GM13977 (cell line): ENCODE data around the gene DBP.

ENCODE experiments used
- DNase-seq: peaks from one replicate; pipeline ENCODE4 v3.0.0; 2012; ENCODE audit warnings: low spot score
- in situ Hi-C: fragments of 300-500 bp; cut with MboI; formaldehyde crosslinking; loops from one replicate; pipeline ENCODE4 v1.12.0; 2022; ENCODE audit warnings: low sequenced_read_pairs, low pct_unique_long_range_greater_than_20kb, mixed read lengths, inconsistent platforms; ENCODE audit not compliant: unreplicated experiment
- TF ChIP-seq, protein P1 (sequence below): IDR thresholded peaks from 2 replicates; pipeline ENCODE4 v1.5.1; 2012; ENCODE audit warnings: mild to moderate bottlenecking, control low read depth; ENCODE audit not compliant: insufficient read depth; ENCODE audit errors: extremely low read depth, missing control alignments

DBP gene

DNA sequence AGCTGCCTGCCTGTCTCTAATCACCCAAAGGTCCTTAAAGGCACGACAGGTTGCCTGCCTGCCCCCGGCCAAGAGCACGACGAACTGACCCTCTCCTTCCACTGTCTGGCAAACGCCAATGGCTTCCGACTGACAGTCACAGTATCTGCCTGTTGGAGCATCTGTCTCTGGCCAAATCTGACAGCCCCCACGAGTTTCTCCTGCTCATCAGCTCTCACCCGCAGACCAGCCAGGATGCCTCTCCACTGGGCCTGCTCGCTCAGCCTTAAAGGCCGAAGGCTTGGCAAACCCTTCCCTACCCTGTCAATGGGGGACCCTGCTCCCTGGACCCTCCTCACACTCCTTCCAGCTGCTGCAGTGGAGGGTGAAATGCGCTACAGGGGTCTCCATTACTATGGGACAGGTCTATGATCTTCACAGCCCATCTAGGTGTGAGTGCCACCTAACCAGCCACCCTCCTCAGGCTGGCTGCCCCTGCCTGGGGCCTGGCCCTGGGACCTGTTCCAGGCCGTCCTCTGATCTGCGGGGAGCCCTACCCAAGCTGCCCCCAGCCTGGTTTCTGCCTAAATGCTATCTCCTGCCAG is 23.2 kb downstream of the DBP start:
- TF ChIP-seq, protein P1, sequence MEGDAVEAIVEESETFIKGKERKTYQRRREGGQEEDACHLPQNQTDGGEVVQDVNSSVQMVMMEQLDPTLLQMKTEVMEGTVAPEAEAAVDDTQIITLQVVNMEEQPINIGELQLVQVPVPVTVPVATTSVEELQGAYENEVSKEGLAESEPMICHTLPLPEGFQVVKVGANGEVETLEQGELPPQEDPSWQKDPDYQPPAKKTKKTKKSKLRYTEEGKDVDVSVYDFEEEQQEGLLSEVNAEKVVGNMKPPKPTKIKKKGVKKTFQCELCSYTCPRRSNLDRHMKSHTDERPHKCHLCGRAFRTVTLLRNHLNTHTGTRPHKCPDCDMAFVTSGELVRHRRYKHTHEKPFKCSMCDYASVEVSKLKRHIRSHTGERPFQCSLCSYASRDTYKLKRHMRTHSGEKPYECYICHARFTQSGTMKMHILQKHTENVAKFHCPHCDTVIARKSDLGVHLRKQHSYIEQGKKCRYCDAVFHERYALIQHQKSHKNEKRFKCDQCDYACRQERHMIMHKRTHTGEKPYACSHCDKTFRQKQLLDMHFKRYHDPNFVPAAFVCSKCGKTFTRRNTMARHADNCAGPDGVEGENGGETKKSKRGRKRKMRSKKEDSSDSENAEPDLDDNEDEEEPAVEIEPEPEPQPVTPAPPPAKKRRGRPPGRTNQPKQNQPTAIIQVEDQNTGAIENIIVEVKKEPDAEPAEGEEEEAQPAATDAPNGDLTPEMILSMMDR: no peak
- no peak for DNase-seq
- in situ Hi-C loops: no loop called here

DNA sequence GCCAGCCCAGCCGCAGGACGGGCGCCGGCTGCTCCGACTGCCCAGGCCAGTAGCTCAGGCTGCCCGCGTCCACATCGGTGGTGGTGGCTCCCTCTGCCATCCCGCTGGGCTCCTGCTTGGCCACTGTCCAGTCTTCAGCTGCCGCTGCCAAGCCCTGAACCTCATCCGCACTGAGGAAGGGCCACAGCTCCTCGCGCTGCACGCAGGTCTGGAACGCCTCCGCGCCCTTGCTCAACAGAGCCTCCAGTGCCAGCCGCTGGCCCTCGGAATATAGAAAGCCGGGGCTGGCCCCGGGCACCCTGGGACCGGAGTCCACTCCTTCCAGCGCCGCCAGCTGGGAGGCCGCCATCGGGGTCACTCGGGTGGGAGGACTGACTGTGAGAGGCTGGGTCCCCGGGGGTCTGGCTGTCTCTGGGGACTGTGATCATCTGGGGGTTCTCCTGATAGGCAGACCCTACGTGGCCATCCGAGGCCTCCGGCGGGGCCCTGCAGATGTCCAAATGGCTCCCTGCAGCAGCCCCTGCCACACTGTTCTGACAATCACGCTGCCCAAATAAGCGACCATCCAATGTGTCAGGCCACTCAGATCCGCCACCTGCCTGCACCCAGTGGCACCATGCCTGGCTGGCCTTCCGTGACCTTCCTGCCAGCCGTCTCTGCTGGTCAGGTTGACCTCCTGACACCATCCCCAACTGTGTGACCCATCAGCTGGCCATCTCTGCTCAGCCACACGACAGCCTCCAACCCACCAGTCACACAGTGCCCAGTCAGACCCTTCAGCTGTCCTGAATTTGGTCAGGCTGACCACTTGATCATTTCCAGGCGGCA is 23.9 kb downstream of the DBP start:
- DNase-seq: no peak
- in situ Hi-C loops: no loop called here
- TF ChIP-seq, protein P1: no peak

DNA sequence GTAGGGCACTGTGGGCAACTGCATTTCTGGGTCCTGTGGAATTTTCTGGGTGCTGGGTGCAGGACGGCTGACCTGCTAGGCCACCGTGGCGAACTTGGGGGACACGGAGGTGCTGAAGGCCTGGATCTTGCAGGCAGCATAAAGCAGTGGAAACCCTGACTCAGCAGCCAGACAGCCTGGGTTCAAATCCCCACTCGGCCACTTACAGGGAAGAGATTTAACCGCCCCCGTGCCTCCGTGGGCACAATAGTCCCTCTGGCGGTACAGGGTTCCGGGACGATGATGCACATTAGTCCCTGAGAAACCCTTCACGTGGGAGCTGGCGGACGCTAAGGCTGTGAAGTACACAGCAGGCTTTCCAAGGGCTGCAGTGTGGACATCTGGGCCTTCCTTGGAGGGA is 25.3 kb downstream of the DBP start:
- TF ChIP-seq, protein P1: no peak
- in situ Hi-C loops: no loop called here
- no peak for DNase-seq

DNA sequence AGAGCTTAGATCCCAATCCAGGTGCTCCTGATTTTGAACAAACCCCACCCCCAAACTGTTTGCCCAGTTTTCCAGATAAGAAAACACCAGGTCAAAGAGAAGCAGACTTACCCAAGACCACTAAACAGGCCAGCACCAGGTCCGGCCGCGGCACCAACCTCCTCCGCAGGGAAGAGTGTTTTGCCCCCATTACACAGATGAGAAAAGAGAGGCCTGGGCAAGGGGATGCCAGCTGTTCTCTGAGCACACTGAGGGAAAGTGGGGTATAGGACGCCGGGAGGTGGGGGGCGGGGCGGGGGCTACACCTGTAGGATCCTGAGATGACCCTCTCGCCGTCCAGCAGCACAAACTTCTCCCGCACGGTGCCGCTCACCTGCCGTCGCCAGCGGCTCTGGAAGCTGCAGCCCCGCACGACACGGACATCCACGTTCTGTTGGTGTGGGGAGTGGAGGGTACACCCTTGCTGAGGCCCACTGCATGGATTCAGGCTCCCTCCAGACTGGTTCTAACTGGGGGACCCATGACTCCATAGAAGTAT is 27.5 kb downstream of the DBP start:
- TF ChIP-seq, protein P1: no peak
- DNase-seq: no peak
- in situ Hi-C loops: no loop called here

DNA sequence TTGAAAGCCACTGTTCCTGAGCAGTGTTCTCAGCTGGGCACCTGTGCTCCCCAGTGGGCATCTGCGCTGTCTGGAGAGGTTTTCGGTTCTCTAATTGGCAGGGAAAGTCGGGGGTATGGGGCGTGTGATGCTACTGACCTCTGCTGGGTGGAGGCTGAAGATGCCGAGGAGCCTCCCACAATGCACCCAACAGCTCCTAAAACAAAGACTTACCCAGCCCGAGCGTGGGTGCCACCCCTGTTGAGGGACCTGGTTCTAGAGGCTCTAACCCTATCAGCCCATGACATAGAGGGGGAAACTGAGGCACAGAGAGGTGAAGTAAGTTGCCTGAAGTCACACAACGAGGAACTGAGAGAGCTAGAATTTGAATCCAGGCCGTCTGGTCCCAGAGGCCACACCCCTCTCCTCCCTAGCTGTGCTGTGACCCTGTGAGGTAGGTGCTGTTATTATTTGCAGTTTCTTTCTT is 28.3 kb downstream of the DBP start:
- peak; percentile 84 for DNase-seq
- in situ Hi-C loops: no loop called here
- TF ChIP-seq, protein P1: peak; percentile 76

DNA sequence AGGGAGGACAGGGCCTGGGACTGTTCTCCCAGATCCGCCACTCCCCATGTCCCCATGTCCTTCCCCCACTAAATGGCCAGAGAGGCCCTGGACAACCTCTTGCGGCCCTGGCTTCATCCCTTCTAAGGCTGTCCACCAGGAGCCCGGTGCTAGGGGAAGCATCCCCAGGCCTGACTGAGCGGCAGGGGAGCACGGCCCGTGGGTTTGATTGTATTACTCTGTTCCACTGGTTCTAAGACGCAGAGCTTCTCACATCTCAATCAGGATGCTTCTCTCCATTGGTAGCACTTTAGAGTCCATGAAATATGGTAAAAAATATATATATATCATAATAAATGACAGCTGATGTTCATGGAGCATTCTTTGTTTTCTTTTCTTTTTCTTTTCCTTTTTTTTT is 29.8 kb downstream of the DBP start:
- in situ Hi-C loops: no loop called here

More for the DNA sequence above, 29.8 kb downstream of the DBP start:
- TF ChIP-seq, protein P1: no peak
- DNase-seq: no peak
